K562 (cell line): ENCODE data around the gene EAF2.

Source experiments
- KAT2B ChIP-seq: IDR thresholded peaks from one replicate; pipeline ENCODE4 v1.6.1; 2012; ENCODE audit warnings: low read depth, mild to moderate bottlenecking, control low read depth, inconsistent platforms, low read length, moderate library complexity
- RAD51 ChIP-seq: fragments of 450-650 bp; IDR thresholded peaks from 2 replicates; pipeline ENCODE4 v1.7.1; 2016; ENCODE audit warnings: low read depth, mild to moderate bottlenecking, borderline replicate concordance
- RBM25 ChIP-seq: fragments of 200-400 bp; formaldehyde crosslinking; IDR thresholded peaks from 2 replicates; pipeline ENCODE4 v1.6.1; 2018; ENCODE audit warnings: low read length, low read depth, moderate library complexity; ENCODE audit not compliant: severe bottlenecking
- TRIM24 ChIP-seq, 2 experiments: fragments of 450-650 bp; IDR thresholded peaks; 2 replicates each; pipeline ENCODE4 v1.6.1; 2016
- TF ChIP-seq, protein P1 (sequence below), 2 experiments: fragments of 450-650 bp; formaldehyde crosslinking in 1 of 2; IDR thresholded peaks; 2 replicates each; pipeline versions ENCODE4 v1.4.0 to v1.6.1; 2014 to 2020; ENCODE audit warnings: mild to moderate bottlenecking in 2 of 2, borderline replicate concordance in 1 of 2, low read depth in 1 of 2

DNA sequence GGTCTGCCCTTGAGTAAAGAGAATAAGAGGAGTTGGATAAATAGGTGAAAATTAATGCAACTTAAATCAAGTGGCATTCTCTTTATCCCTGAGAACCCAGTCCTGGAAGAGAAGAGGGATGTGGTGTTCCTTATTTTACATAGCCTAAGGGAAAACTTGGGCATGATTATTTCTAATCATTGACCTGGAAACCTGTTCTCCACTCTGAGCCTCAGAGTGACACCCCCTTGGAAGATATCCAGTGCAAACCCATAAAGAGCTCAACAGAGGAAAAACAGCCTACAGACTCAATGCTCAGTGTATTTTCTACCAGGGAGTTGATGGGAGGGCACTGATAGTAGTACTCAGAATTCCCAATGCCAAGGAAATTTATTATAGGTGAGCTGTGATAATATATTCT is 81.2 kb downstream of the EAF2 start:
- TF ChIP-seq RBM25 (no peak), KAT2B (no peak), RAD51 (no peak), TRIM24 (IDR thresholded peaks at IDR 0.05) (no peak)
- TF ChIP-seq, protein P1, sequence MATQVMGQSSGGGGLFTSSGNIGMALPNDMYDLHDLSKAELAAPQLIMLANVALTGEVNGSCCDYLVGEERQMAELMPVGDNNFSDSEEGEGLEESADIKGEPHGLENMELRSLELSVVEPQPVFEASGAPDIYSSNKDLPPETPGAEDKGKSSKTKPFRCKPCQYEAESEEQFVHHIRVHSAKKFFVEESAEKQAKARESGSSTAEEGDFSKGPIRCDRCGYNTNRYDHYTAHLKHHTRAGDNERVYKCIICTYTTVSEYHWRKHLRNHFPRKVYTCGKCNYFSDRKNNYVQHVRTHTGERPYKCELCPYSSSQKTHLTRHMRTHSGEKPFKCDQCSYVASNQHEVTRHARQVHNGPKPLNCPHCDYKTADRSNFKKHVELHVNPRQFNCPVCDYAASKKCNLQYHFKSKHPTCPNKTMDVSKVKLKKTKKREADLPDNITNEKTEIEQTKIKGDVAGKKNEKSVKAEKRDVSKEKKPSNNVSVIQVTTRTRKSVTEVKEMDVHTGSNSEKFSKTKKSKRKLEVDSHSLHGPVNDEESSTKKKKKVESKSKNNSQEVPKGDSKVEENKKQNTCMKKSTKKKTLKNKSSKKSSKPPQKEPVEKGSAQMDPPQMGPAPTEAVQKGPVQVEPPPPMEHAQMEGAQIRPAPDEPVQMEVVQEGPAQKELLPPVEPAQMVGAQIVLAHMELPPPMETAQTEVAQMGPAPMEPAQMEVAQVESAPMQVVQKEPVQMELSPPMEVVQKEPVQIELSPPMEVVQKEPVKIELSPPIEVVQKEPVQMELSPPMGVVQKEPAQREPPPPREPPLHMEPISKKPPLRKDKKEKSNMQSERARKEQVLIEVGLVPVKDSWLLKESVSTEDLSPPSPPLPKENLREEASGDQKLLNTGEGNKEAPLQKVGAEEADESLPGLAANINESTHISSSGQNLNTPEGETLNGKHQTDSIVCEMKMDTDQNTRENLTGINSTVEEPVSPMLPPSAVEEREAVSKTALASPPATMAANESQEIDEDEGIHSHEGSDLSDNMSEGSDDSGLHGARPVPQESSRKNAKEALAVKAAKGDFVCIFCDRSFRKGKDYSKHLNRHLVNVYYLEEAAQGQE (IDR thresholded peaks at IDR 0.05; ENCODE audit: borderline replicate concordance), result no peak
- TF ChIP-seq, protein P1 (CRISPR knock-in tag; IDR thresholded peaks at IDR 0.05; ENCODE audit: low read depth), result no peak
